ENCODE data around the gene FOSB. TPM values are rescaled to one million over a fixed set of nuclear protein-coding genes. Genes with fewer than 3 reads are reported as not detected.
A peak's percentile ranks its signal among the peaks of the same experiment; 100 is the strongest.

FOSB gene
- total RNA-seq, 1 experiment from 2014 or later: 2.5 TPM

- no peak for DNase-seq (ENCODE audit: low read depth)
- in situ Hi-C loops (cut with HindIII; ENCODE audit: low pct_unique_long_range_greater_than_20kb, low sequenced_read_pairs): no loop called here
These were observed 27.5 kb upstream of the FOSB start for GRCh38 chr19:45440259-45440638.

GRCh38 chr19:45440873-45441654 lies 26.7 kb upstream of the FOSB start:
- in situ Hi-C loops (cut with HindIII; ENCODE audit: low pct_unique_long_range_greater_than_20kb, low sequenced_read_pairs): no loop called here
- DNase-seq (ENCODE audit: low read depth): peak; percentile 66

- in situ Hi-C loops (cut with HindIII; ENCODE audit: low pct_unique_long_range_greater_than_20kb, low sequenced_read_pairs): no loop called here
- DNase-seq (ENCODE audit: low read depth): no peak
These were observed 25.4 kb upstream of the FOSB start for GRCh38 chr19:45442408-45442777.

- peak; percentile 60 for DNase-seq (ENCODE audit: low read depth)
- in situ Hi-C loops (cut with HindIII; ENCODE audit: low pct_unique_long_range_greater_than_20kb, low sequenced_read_pairs): no loop called here
These were observed 24.9 kb upstream of the FOSB start for GRCh38 chr19:45442778-45443461.

GRCh38 chr19:45443462-45444317 lies 24.1 kb upstream of the FOSB start:
- in situ Hi-C loops (cut with HindIII; ENCODE audit: low pct_unique_long_range_greater_than_20kb, low sequenced_read_pairs): no loop called here
- peak; percentile 99 for DNase-seq (ENCODE audit: low read depth)

- in situ Hi-C loops (cut with HindIII; ENCODE audit: low pct_unique_long_range_greater_than_20kb, low sequenced_read_pairs): no loop called here
- DNase-seq (ENCODE audit: low read depth): peak; percentile 80
These were observed 23.3 kb upstream of the FOSB start for GRCh38 chr19:45444318-45445041.

GRCh38 chr19:45445139-45445538 lies 22.7 kb upstream of the FOSB start:
- DNase-seq (ENCODE audit: low read depth): no peak
- in situ Hi-C loops (cut with HindIII; ENCODE audit: low pct_unique_long_range_greater_than_20kb, low sequenced_read_pairs): no loop called here

GRCh38 chr19:45446295-45446694 lies 21.5 kb upstream of the FOSB start:
- in situ Hi-C loops (cut with HindIII; ENCODE audit: low pct_unique_long_range_greater_than_20kb, low sequenced_read_pairs): no loop called here
- no peak for DNase-seq (ENCODE audit: low read depth)

- in situ Hi-C loops (cut with HindIII; ENCODE audit: low pct_unique_long_range_greater_than_20kb, low sequenced_read_pairs): no loop called here
These were observed 20.9 kb upstream of the FOSB start for GRCh38 chr19:45446944-45447343.

GRCh38 chr19:45448425-45448756 lies 19.4 kb upstream of the FOSB start:
- DNase-seq (ENCODE audit: low read depth): no peak
- in situ Hi-C loops (cut with HindIII; ENCODE audit: low pct_unique_long_range_greater_than_20kb, low sequenced_read_pairs): no loop called here

More at GRCh38 chr19:45446944-45447343, 20.9 kb upstream of the FOSB start:
- no peak for DNase-seq (ENCODE audit: low read depth)

GRCh38 chr19:45448887-45449299 lies 18.9 kb upstream of the FOSB start:
- DNase-seq (ENCODE audit: low read depth): peak; percentile 87
- in situ Hi-C loops (cut with HindIII; ENCODE audit: low pct_unique_long_range_greater_than_20kb, low sequenced_read_pairs): no loop called here

GRCh38 chr19:45450012-45450333 lies 17.8 kb upstream of the FOSB start:
- no peak for DNase-seq (ENCODE audit: low read depth)
- in situ Hi-C loops (cut with HindIII; ENCODE audit: low pct_unique_long_range_greater_than_20kb, low sequenced_read_pairs): no loop called here

- in situ Hi-C loops (cut with HindIII; ENCODE audit: low pct_unique_long_range_greater_than_20kb, low sequenced_read_pairs): no loop called here
These were observed 16.5 kb upstream of the FOSB start for GRCh38 chr19:45451131-45451849.

GRCh38 chr19:45451850-45452387 lies 15.9 kb upstream of the FOSB start:
- in situ Hi-C loops (cut with HindIII; ENCODE audit: low pct_unique_long_range_greater_than_20kb, low sequenced_read_pairs): no loop called here
- no peak for DNase-seq (ENCODE audit: low read depth)

More at GRCh38 chr19:45451131-45451849, 16.5 kb upstream of the FOSB start:
- peak; percentile 57 for DNase-seq (ENCODE audit: low read depth)

GRCh38 chr19:45455707-45456499 lies 11.9 kb upstream of the FOSB start:
- in situ Hi-C loops (cut with HindIII; ENCODE audit: low pct_unique_long_range_greater_than_20kb, low sequenced_read_pairs): no loop called here
- peak; percentile 100 for DNase-seq (ENCODE audit: low read depth)

- in situ Hi-C loops (cut with HindIII; ENCODE audit: low pct_unique_long_range_greater_than_20kb, low sequenced_read_pairs): no loop called here
- no peak for DNase-seq (ENCODE audit: low read depth)
These were observed 11.3 kb upstream of the FOSB start for GRCh38 chr19:45456500-45456815.

- in situ Hi-C loops (cut with HindIII; ENCODE audit: low pct_unique_long_range_greater_than_20kb, low sequenced_read_pairs): no loop called here
- no peak for DNase-seq (ENCODE audit: low read depth)
These were observed 10.0 kb upstream of the FOSB start for GRCh38 chr19:45457776-45458175.
